ENCODE measurements around the gene S1PR4.
"Not testable (repeated sequence)": the region's sequence is repeated elsewhere in the genome, so short reads cannot be mapped to it uniquely, and the experiment has no call there.

The S1PR4 gene

DNA sequence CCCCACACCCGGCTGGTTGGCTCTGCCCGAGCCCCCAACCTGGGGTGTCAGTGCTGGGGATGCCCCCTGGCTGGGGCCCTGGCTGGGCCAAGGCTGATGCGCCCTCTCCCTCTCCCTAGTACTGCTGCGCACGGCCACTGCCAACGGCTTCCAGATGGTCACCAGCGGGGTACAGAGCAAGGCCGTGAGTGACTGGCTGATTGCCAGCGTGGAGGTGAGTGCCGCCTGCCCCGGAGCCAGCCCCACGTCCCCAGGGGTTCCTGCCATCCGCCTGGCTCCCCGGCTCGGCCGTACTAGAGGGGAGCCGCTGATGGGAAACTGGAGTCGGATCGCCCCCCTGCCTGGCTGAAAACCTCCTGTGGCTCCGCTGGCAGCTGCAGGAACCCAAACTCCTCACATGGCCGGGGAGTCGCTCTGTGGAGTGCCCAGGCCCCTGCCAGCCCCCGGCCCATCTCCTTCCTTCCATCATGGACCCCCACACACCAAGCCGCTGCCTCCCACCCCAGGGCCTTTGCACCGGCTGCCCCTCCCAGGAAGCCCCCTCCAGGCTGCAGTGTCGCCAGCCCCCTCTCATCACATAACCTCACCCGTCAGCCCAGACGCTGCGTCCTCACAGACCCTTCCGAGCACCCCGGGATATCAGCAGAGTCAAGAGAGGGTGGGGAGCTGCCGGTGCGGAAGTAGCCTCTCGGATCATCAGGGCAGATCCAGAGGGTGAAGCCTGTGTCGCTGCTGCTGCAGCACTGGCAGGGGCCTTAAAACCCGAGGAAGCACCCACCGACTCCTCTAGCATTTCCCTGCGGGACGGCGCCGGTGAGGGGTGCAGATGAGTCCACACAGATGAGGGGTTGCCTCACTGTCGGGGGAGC lies 17.7 kb downstream of the S1PR4 start:
- DNase-seq (ENCODE audit: low read depth), result no peak

GRCh38 chr19:3196933-3197205 lies 18.3 kb downstream of the S1PR4 start:
- no peak for DNase-seq (ENCODE audit: low read depth)

GRCh38 chr19:3198901-3199700 lies 20.5 kb downstream of the S1PR4 start:
- no peak for DNase-seq (ENCODE audit: low read depth)

DNA sequence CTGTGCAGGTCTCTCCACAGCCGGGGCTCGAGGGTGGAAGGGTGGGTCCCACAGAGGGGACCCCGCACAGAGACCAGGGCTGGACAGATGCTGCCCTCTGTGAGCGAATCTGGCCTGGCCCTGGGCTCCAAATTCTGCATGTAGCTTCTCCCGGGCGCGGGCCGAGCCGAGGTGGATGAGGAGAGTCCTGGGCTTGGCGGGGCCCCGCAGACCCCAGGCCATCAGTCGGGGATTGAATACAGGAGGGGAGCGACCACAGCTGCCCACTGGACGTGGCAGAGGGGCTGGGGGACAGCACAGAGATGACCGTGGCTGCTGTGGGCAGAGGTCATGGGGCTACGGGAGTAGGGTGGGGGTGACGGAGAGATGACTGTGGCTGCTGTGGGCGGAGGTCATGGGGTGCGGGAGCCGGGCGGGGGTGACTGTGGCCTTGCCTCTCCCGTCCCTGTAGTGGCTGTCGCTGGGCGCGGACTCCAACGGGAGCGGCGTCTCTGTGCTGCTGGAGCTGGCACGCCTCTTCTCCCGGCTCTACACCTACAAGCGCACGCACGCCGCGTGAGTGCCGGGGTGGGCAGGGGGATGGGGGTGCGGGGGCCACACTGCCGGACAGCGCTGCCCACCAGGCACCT lies 22.6 kb downstream of the S1PR4 start:
- no peak for DNase-seq (ENCODE audit: low read depth)

- no peak for DNase-seq (ENCODE audit: low read depth)
Measured at GRCh38 chr19:3201911-3202310, 23.3 kb downstream of the S1PR4 start.

DNA sequence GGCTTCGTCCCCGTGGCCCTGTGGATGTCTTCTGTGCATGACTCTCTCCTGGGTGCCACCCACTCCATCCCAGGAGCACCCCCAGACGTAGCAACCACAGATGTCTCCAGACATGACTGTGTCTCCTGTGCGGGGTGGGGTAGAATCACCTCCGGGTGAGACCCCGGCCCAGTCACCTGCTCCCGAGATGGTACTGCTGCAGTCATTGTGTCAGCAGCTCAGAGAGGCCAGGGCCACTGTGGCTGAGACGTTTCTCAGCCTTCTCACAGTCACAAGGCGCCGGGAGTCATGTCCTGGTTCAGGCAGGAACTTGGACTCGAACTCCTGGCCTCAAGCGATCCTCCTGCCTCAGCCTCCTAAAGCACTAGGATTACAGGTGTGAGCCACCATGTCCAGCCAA lies 23.8 kb downstream of the S1PR4 start:
- DNase-seq (ENCODE audit: low read depth), result no peak

DNA sequence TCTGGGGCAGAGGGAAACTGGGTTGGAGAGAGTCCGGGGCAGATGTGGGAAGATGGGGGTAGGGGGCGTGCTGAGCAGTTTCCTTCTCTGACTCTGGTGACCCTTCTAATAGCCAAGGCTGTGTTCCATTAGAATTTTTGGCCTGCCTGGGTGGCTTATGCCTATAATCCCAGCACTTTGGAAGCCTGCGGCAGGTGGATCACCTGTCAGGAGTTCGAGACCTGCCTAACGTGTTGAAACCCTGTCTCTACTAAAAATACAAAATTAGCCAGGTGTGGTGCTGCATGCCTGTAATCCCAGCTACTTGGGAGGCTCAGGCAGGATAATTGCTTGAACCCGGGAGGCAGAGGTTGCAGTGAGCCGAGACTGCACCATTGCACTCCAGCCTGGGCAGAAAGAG lies 24.3 kb downstream of the S1PR4 start:
- not testable (repeated sequence) for DNase-seq (ENCODE audit: low read depth)

DNA sequence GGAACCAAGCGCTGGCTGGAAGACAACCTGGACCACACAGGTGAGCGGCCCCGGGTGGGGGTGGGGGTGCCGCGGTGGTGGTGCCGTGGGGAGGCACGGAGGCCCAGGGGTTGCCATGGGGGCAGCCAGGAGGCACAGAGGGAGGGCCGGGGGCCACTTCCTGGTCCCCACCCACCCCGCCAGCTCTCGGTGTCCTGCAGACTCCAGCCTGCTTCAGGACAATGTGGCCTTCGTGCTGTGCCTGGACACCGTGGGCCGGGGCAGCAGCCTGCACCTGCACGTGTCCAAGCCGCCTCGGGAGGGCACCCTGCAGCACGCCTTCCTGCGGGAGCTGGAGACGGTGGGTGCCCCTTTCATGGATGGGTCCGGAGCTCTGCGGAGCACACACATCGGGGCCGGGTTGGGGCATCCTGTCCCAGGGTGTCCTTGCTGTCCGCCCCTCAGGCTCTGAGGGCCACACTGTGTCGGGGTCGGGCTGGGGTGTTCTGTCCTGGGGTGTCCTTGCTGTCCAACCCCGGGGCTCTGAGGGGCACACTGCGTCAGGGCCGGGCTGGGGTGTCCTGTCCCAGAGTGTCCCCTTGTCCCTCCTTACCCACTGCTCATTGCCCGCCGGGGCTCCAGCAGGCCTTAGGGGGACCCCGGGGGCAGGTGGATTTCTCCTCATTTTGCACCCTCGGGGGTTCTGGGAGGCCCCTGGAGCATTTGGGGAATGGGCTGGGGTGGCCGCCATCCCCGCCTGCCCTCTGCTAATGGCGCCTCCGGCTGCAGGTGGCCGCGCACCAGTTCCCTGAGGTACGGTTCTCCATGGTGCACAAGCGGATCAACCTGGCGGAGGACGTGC lies 25.5 kb downstream of the S1PR4 start:
- no peak for DNase-seq (ENCODE audit: low read depth)

GRCh38 chr19:3204646-3205275 lies 26.2 kb downstream of the S1PR4 start:
- no peak for DNase-seq (ENCODE audit: low read depth)

GRCh38 chr19:3206216-3206953 lies 27.8 kb downstream of the S1PR4 start:
- no peak for DNase-seq (ENCODE audit: low read depth)

- no peak for DNase-seq (ENCODE audit: low read depth)
Measured at GRCh38 chr19:3207461-3208242, 29.1 kb downstream of the S1PR4 start.

GRCh38 chr19:3208317-3209207 lies 30.0 kb downstream of the S1PR4 start:
- DNase-seq (ENCODE audit: low read depth), result no peak

GRCh38 chr19:3210347-3211017 lies 31.9 kb downstream of the S1PR4 start:
- peak; percentile 61 for DNase-seq (ENCODE audit: low read depth)

DNA sequence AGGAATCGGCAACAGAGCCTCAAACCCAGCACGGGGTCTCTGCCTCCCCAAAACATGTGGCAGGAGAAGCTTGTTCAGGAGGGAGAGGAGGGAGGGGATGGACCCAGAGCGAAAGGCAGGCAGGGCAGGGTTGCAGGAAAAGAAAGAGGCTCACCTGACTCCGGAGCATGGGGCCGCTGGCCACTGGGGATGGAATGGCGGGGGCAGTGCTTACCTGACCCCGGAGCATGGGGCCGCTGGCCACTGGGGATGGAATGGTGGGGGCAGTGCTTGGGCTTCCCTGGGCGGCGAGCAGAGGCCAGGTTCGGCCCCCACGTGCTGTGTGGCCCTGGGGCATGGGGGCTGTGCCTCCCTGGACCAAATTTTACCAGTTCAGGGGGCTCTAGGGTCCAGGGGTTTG lies 32.6 kb downstream of the S1PR4 start:
- DNase-seq (ENCODE audit: low read depth), result no peak

- DNase-seq (ENCODE audit: low read depth), result no peak
Measured at GRCh38 chr19:3213159-3213558, 34.6 kb downstream of the S1PR4 start.

DNA sequence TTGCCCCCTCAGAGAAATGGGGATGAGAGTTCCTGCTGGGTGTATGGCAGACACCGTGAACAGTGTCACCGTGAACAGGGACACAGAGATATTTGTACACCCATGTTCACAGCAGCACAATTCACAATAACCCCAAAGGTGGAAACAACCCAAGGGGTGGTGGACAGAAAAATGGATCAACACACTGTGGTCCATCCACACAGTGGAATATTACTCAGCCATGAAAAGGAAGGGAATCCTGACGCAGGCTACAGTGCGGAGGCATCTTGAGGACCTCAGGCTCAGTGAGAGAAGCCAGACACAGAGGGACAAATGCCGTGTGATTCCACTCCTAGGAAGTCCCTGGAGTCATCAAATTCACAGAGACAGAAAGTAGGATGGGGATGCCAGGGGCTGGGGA lies 38.3 kb downstream of the S1PR4 start:
- no peak for DNase-seq (ENCODE audit: low read depth)

DNA sequence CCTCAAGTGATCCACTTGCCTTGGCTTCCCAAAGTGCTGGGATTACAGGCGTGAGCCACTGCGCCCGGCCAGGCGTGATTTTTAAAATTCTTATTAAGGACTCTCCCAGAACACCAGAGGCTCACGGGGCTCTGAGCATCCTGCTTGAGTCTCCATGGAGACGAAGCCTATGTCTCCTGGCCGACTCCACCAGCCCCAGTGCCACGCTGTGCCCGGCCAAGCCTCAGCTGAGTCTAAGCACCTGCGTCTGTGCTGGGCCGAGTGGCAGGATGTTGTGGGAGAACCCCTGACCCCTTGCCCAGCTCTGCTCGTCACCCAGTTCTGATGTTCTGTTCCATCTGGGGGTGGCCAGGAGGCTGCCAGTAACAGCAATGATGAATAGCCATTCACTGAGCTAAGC lies 42.0 kb downstream of the S1PR4 start:
- no peak for DNase-seq (ENCODE audit: low read depth)

DNA sequence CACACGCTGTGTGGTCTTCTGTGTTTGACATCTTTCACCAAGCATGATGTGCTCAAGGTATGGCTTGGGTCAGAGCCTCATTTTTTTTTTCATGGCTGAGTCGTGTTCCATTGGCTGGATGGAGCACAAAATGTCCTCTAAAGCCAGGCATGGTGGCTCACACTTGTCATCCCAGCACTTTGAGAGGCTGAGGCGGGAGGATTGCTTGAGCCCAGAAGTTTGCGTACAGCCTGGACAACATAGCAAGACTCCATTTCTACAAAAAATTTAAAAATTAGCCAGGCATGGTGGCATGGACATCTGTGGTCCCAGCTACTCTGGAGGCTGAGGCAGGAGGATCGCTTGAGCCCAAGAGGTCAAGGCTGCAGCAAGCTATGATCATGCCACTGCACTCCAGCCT lies 43.0 kb downstream of the S1PR4 start:
- not testable (repeated sequence) for DNase-seq (ENCODE audit: low read depth)

DNA sequence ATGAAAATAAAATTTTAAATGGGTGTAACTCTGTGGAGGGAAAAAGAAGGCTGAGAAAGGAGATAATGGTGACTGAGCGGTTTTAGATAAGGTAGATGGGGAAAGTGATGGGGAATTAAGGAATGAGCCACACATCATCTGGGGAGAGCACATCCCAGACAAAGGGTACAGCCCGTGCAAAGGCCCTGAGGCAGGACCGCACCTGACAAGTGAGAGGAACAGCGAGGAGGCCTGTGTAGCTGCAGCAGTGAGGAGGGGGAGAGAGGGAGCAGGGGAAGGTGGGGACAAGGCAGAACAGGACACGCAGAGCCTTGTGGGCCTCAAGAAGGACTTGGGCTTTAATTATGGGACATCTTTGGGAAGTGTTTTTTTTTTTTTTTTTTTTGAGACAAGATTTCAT lies 44.1 kb downstream of the S1PR4 start:
- no peak for DNase-seq (ENCODE audit: low read depth)

All from activated T-cell treated with anti-CD3 and anti-CD28 coated beads for 24 hours (primary cell).